K562 (cell line): ENCODE measurements around the gene EFNA2. TPM values are rescaled to one million over a fixed set of nuclear protein-coding genes. Genes with fewer than 3 reads are reported as not detected.

ENCODE experiments used
- BCLAF1 ChIP-seq, 2 experiments: fragments of 450-650 bp in 1 of 2; IDR thresholded peaks; 2 replicates each; pipeline ENCODE4 v1.6.1; 2011 to 2017; ENCODE audit warnings: low read depth in 2 of 2, antibody characterized with exemption in 1 of 2, borderline replicate concordance in 1 of 2, low read length in 1 of 2, mild to moderate bottlenecking in 1 of 2, mixed read lengths in 1 of 2; ENCODE audit not compliant: control insufficient read depth in 1 of 2
- CHAMP1 ChIP-seq: fragments of 450-650 bp; IDR thresholded peaks from 2 replicates; pipeline ENCODE4 v1.6.1; 2016; ENCODE audit warnings: mild to moderate bottlenecking
- E2F4 ChIP-seq: sonication (generic); formaldehyde crosslinking; IDR thresholded peaks from 2 replicates; pipeline ENCODE4 v1.8.0; 2022; ENCODE audit warnings: mild to moderate bottlenecking, low read depth, missing genetic modification reagents
- GATAD2A ChIP-seq: fragments of 450-650 bp; IDR thresholded peaks from 2 replicates; pipeline ENCODE4 v1.6.1; 2017
- GTF2F1 ChIP-seq: IDR thresholded peaks from 2 replicates; pipeline ENCODE4 v1.6.1; 2011; ENCODE audit warnings: low read depth, low read length, improper control_type of control experiment
- KLF10 ChIP-seq: fragments of 250-450 bp; sonication (Bioruptor Pico); IDR thresholded peaks from 2 replicates; pipeline ENCODE4 v1.6.1; 2021; ENCODE audit warnings: matching md5 sums
- MIER1 ChIP-seq: fragments of 450-650 bp; IDR thresholded peaks from 2 replicates; pipeline ENCODE4 v1.6.1; 2016; ENCODE audit warnings: antibody characterized with exemption, mild to moderate bottlenecking, low read depth
- NFE2 ChIP-seq: IDR thresholded peaks from 2 replicates; pipeline ENCODE4 v1.6.1; 2014; ENCODE audit warnings: antibody characterized with exemption, low read depth
- NFIC ChIP-seq: fragments of 450-650 bp; IDR thresholded peaks from 2 replicates; pipeline ENCODE4 v1.6.1; 2017; ENCODE audit warnings: mild to moderate bottlenecking, inconsistent platforms
- PPARD ChIP-seq: fragments of 250-450 bp; sonication (Bioruptor Pico); IDR thresholded peaks from 2 replicates; pipeline ENCODE4 v1.8.0; 2022; ENCODE audit warnings: inconsistent platforms, mild to moderate bottlenecking, moderate library complexity
- TGIF2 ChIP-seq: sonication (generic); formaldehyde crosslinking; IDR thresholded peaks from 2 replicates; pipeline ENCODE4 v1.8.1; 2022; ENCODE audit warnings: mild to moderate bottlenecking, missing genetic modification reagents, moderate library complexity
- TSHZ1 ChIP-seq: fragments of 250-450 bp; sonication (Bioruptor Pico); IDR thresholded peaks from 2 replicates; pipeline ENCODE4 v1.4.0; 2020; ENCODE audit warnings: mild to moderate bottlenecking, moderate library complexity
- ZNF165 ChIP-seq: fragments of 250-450 bp; sonication (Bioruptor Pico); IDR thresholded peaks from 2 replicates; pipeline ENCODE4 v1.4.0; 2020; ENCODE audit warnings: borderline replicate concordance
- ZNF197 ChIP-seq: fragments of 200-800 bp; sonication (Bioruptor generic); IDR thresholded peaks from 2 replicates; pipeline ENCODE4 v1.6.1; 2016; ENCODE audit warnings: low read depth, missing genetic modification characterization, missing compliant biosample characterization
- ZNF589 ChIP-seq: fragments of 200-800 bp; sonication (Bioruptor generic); IDR thresholded peaks from 2 replicates; pipeline ENCODE4 v1.6.1; 2016; ENCODE audit warnings: low read depth, missing genetic modification characterization, missing compliant biosample characterization
- ZNF780A ChIP-seq: fragments of 250-450 bp; sonication (Bioruptor Pico); IDR thresholded peaks from 2 replicates; pipeline ENCODE4 v1.5.0; 2021; ENCODE audit warnings: mild to moderate bottlenecking
- ZNF785 ChIP-seq: fragments of 250-450 bp; sonication (Bioruptor Pico); IDR thresholded peaks from 2 replicates; pipeline ENCODE4 v1.4.0; 2020; ENCODE audit warnings: mild to moderate bottlenecking
- polyA plus RNA-seq, 8 experiments: library from polyadenylated mRNA; depleted of rRNA in 4 of 8; stranded (reverse) in 5 of 8; unstranded in 3 of 8; fragments of >200 nt; fragmentation: Nextera tagmentation in 2 of 8; fragmentation: Illumina TruSeq in 1 of 8; extraction: Ambion mirVana in 2 of 8; extraction: Trizol in 1 of 8; gene quantifications; 2 replicates each; pipeline versions ENCODE4 v1.2.1 to v1.2.3, GENCODE V29; 2011 to 2014; ENCODE audit warnings: inconsistent platforms in 1 of 8, missing spikeins in 1 of 8
- total RNA-seq, 7 experiments: library from RNA; depleted of rRNA in 6 of 7; stranded (reverse); fragments of >200 nt in 6 of 7; fragmentation: Illumina TruSeq in 2 of 7; extraction: Trizol in 2 of 7; gene quantifications; 2 replicates each; pipeline versions ENCODE4 v1.2.1 to v1.2.3, GENCODE V29; 2011 to 2021; ENCODE audit warnings: low replicate concordance in 1 of 7

Gene EFNA2
- total and polyA plus RNA-seq, 9 of the 15 experiments (the other 6 are each of a cell fraction or from before 2014, with no cell fraction given), result 0.11 to 0.44 (median 0.15) TPM; not detected in 6

- TF ChIP-seq TSHZ1 (no peak), ZNF165 (CRISPR knock-in tag) (peak; percentile 74; the same call in 1 of the 2 replicates), ZNF780A (CRISPR knock-in tag) (no peak), TGIF2 (CRISPR knock-in tag) (no peak), NFIC (peak; percentile 4; the same call in 1 of the 2 replicates), GTF2F1 (no peak), KLF10 (CRISPR knock-in tag) (no peak), ZNF589 (CRISPR knock-in tag) (no peak), BCLAF1 (IDR thresholded peaks at IDR 0.05; ENCODE audit: borderline replicate concordance in 1 of 2, control insufficient read depth in 1 of 2, low read depth in 2 of 2, low read length in 1 of 2) (no peak), MIER1 (no peak), PPARD (CRISPR knock-in tag) (no peak), GATAD2A (peak; percentile 45; the same call in 1 of the 2 replicates), ZNF785 (no peak), ZNF197 (CRISPR knock-in tag) (no peak), CHAMP1 (no peak), E2F4 (CRISPR knock-in tag) (no peak), NFE2 (no peak)
Observed at GRCh38 chr19:1239796-1240737, 45.6 kb upstream of the EFNA2 start (continued).
